Muscle layer of colon (tissue), 2 donors: ENCODE results near the gene SNAI3.
A peak's percentile ranks its signal among the peaks of the same experiment; 100 is the strongest.

Experiments used
- H3K27ac ChIP-seq: one replicate; pipeline ENCODE4 v1.7.0; 2013; ENCODE audit warnings: low read depth, mild to moderate bottlenecking, low read length, moderate library complexity
- H3K27me3 ChIP-seq, 2 donors: one replicate each; pipeline ENCODE4 v1.7.0; 2013; ENCODE audit warnings: low read length in 2 of 2, mild to moderate bottlenecking in 2 of 2; ENCODE audit not compliant: insufficient read depth in 2 of 2, control insufficient read depth in 1 of 2
- H3K36me3 ChIP-seq: one replicate; pipeline ENCODE4 v1.7.0; 2013; ENCODE audit warnings: mild to moderate bottlenecking, low read length; ENCODE audit not compliant: insufficient read depth
- H3K4me1 ChIP-seq: one replicate; pipeline ENCODE4 v1.7.0; 2013; ENCODE audit warnings: mild to moderate bottlenecking, low read length; ENCODE audit not compliant: insufficient read depth
- H3K4me3 ChIP-seq, 2 donors: one replicate each; pipeline ENCODE4 v1.7.0; 2013; ENCODE audit warnings: low read length in 2 of 2, low read depth in 1 of 2, mild to moderate bottlenecking in 1 of 2, moderate library complexity in 1 of 2
- H3K9ac ChIP-seq: one replicate; pipeline ENCODE4 v1.7.0; 2013; ENCODE audit warnings: low read length
- H3K9me3 ChIP-seq: one replicate; pipeline ENCODE4 v1.7.0; 2013; ENCODE audit warnings: mild to moderate bottlenecking, low read length
- donor health status: abdominal sarcoma.
- donor health status: Adenocarcinoma of cecum.

SNAI3 gene

GRCh38 chr16:88727871-88728270 is 41.6 kb upstream of the SNAI3 start:
- Histone ChIP-seq H3K27ac (no peak overlapping the region), H3K4me3 (no peak overlapping the region), H3K4me1 (no peaks in the 10 kb centered on the region), H3K9ac (no peak overlapping the region), H3K36me3 (peaks cover 60% of the 10 kb centered on the region), H3K9me3 (no peaks in the 10 kb centered on the region), H3K27me3 (no peaks in the 10 kb centered on the region)

GRCh38 chr16:88726981-88727380 is 40.7 kb upstream of the SNAI3 start:
- H3K27ac ChIP-seq: no peak overlapping the region
- H3K27me3 ChIP-seq: no peaks in the 10 kb centered on the region
- H3K9me3 ChIP-seq: no peaks in the 10 kb centered on the region
- no peak overlapping the region for H3K4me3 ChIP-seq
- no peaks in the 10 kb centered on the region for H3K4me1 ChIP-seq
- H3K36me3 ChIP-seq: peaks cover 67% of the 10 kb centered on the region
- no peak overlapping the region for H3K9ac ChIP-seq

GRCh38 chr16:88726408-88726749 is 40.1 kb upstream of the SNAI3 start:
- Histone ChIP-seq H3K4me3 (no peak overlapping the region), H3K9ac (no peak overlapping the region), H3K9me3 (no peaks in the 10 kb centered on the region), H3K27ac (no peak overlapping the region), H3K4me1 (no peaks in the 10 kb centered on the region), H3K27me3 (no peaks in the 10 kb centered on the region), H3K36me3 (peaks cover 71% of the 10 kb centered on the region)

GRCh38 chr16:88725609-88726407 is 39.5 kb upstream of the SNAI3 start:
- H3K4me1 ChIP-seq: no peaks in the 10 kb centered on the region
- peaks cover 71% of the 10 kb centered on the region for H3K36me3 ChIP-seq
- no peak overlapping the region for H3K9ac ChIP-seq
- no peak overlapping the region for H3K27ac ChIP-seq
- H3K4me3 ChIP-seq: no peak overlapping the region
- no peaks in the 10 kb centered on the region for H3K9me3 ChIP-seq
- no peaks in the 10 kb centered on the region for H3K27me3 ChIP-seq

GRCh38 chr16:88724855-88725555 is 38.7 kb upstream of the SNAI3 start:
- H3K27ac ChIP-seq: no peak overlapping the region
- peaks cover 1% of the 10 kb centered on the region for H3K4me1 ChIP-seq
- no peak overlapping the region for H3K4me3 ChIP-seq
- peaks cover 72% of the 10 kb centered on the region for H3K36me3 ChIP-seq
- H3K9me3 ChIP-seq: no peaks in the 10 kb centered on the region
- H3K27me3 ChIP-seq: no peaks in the 10 kb centered on the region
- no peak overlapping the region for H3K9ac ChIP-seq

GRCh38 chr16:88723911-88724310 is 37.6 kb upstream of the SNAI3 start:
- H3K27me3 ChIP-seq: no peaks in the 10 kb centered on the region
- no peak overlapping the region for H3K4me3 ChIP-seq
- H3K4me1 ChIP-seq: peaks cover 9% of the 10 kb centered on the region
- H3K9ac ChIP-seq: no peak overlapping the region
- peaks cover 80% of the 10 kb centered on the region for H3K36me3 ChIP-seq
- H3K27ac ChIP-seq: no peak overlapping the region
- no peaks in the 10 kb centered on the region for H3K9me3 ChIP-seq

- Histone ChIP-seq H3K4me3 (no peak overlapping the region), H3K36me3 (peaks cover 84% of the 10 kb centered on the region), H3K4me1 (peaks cover 13% of the 10 kb centered on the region), H3K9me3 (no peaks in the 10 kb centered on the region), H3K9ac (no peak overlapping the region), H3K27ac (no peak overlapping the region), H3K27me3 (no peaks in the 10 kb centered on the region)
Observed at GRCh38 chr16:88723507-88723887, 37.2 kb upstream of the SNAI3 start.

GRCh38 chr16:88722784-88723506 is 36.6 kb upstream of the SNAI3 start:
- Histone ChIP-seq H3K27me3 (no peaks in the 10 kb centered on the region), H3K9ac (no peak overlapping the region), H3K4me1 (peaks cover 17% of the 10 kb centered on the region), H3K36me3 (peaks cover 87% of the 10 kb centered on the region), H3K9me3 (no peaks in the 10 kb centered on the region), H3K27ac (no peak overlapping the region), H3K4me3 (no peak overlapping the region)

- H3K4me3 ChIP-seq: no peak overlapping the region
- H3K4me1 ChIP-seq: peaks cover 17% of the 10 kb centered on the region
- no peak overlapping the region for H3K9ac ChIP-seq
- H3K36me3 ChIP-seq: peaks cover 89% of the 10 kb centered on the region
- no peaks in the 10 kb centered on the region for H3K9me3 ChIP-seq
- no peak overlapping the region for H3K27ac ChIP-seq
- no peaks in the 10 kb centered on the region for H3K27me3 ChIP-seq
Observed at GRCh38 chr16:88721815-88722755, 35.8 kb upstream of the SNAI3 start.

GRCh38 chr16:88721236-88721635 is 34.9 kb upstream of the SNAI3 start:
- H3K4me1 ChIP-seq: peaks cover 17% of the 10 kb centered on the region
- peaks cover 89% of the 10 kb centered on the region for H3K36me3 ChIP-seq

More at GRCh38 chr16:88721236-88721635, 34.9 kb upstream of the SNAI3 start:
- no peak overlapping the region for H3K9ac ChIP-seq
- H3K9me3 ChIP-seq: no peaks in the 10 kb centered on the region
- no peak overlapping the region for H3K4me3 ChIP-seq
- peak overlapping the region; percentile 10 for H3K27ac ChIP-seq
- no peaks in the 10 kb centered on the region for H3K27me3 ChIP-seq
